Thyroid gland (tissue), 4 donors: Measurements from ENCODE around the gene RNF126. TPM values are rescaled to one million over a fixed set of nuclear protein-coding genes. Genes with fewer than 3 reads are reported as not detected.
A peak's percentile ranks its signal among the peaks of the same experiment; 100 is the strongest.
"Not testable (repeated sequence)": the region's sequence is repeated elsewhere in the genome, so short reads cannot be mapped to it uniquely, and the experiment has no call there.

Experiments
- DNase-seq, 2 donors: peaks; one replicate each; pipeline ENCODE4 v3.0.0-alpha.2; 2019
- H3K27ac ChIP-seq, 3 donors: fragments of 200-600 bp; sonication (generic); 1 replicate in 2 of 3; 2 replicates in 1 of 3; pipeline ENCODE4 v1.5.1; 2016 to 2019; ENCODE audit warnings: mild to moderate bottlenecking in 1 of 3, moderate library complexity in 1 of 3
- H3K27me3 ChIP-seq: fragments of 200-600 bp; sonication (generic); one replicate; pipeline ENCODE4 v1.5.1; 2019
- H3K36me3 ChIP-seq, 2 donors: fragments of 200-600 bp; sonication (generic); one replicate each; pipeline ENCODE4 v1.5.1; 2016 to 2019
- H3K4me1 ChIP-seq, 2 donors: fragments of 200-600 bp; sonication (generic); one replicate each; pipeline ENCODE4 v1.5.1; 2017 to 2019
- H3K4me3 ChIP-seq, 3 donors: fragments of 200-600 bp; sonication (generic); replicated peaks in 1 of 3; 1 replicate in 2 of 3; 2 replicates in 1 of 3; pipeline ENCODE4 v1.5.1; 2016; ENCODE audit warnings: mild to moderate bottlenecking in 1 of 3
- H3K9me3 ChIP-seq: fragments of 200-600 bp; sonication (generic); one replicate; pipeline ENCODE4 v1.5.1; 2017
- CTCF ChIP-seq, 6 experiments: fragments of 200-600 bp in 3 of 6; fragments of 450-650 bp in 3 of 6; sonication (generic) in 3 of 6; IDR thresholded peaks; one replicate each; pipeline ENCODE4 v1.5.1; 2016 to 2019; ENCODE audit warnings: antibody characterized with exemption in 6 of 6, mild to moderate bottlenecking in 2 of 6, inconsistent platforms in 1 of 6, moderate library complexity in 1 of 6
- POLR2A ChIP-seq, 2 donors: fragments of 450-650 bp; IDR thresholded peaks; one replicate each; pipeline ENCODE4 v1.6.1; 2017; ENCODE audit warnings: antibody characterized with exemption in 2 of 2, mild to moderate bottlenecking in 2 of 2, moderate library complexity in 1 of 2
- WGBS, 2 donors: methylation state at CpG; one replicate each; pipeline ENCODE4 v1.1.5; 2017; 5-methylcytosine and 5-hydroxymethylcytosine counted together
- intact Hi-C: fragments of 100-400 bp; cut with DNase I; formaldehyde crosslinking; loops from one replicate; pipeline ENCODE4 v1.15.1; 2023
- total RNA-seq, 4 donors: library from RNA; depleted of rRNA; stranded (reverse); fragments of >200 nt; gene quantifications; one replicate each; pipeline ENCODE4 v1.2.3, GENCODE V29; 2016

RNF126 gene
- total RNA-seq, 4 donors from 2014 or later, result 41.4 to 55.5 (median 53.5) TPM

GRCh38 chr19:633786-634639 lies 29.0 kb downstream of the RNF126 start:
- no peak for DNase-seq
- 18 to 19% methylated on average over 32 of the region's 32 CpGs for whole genome bisulfite sequencing, 2 donors
- Histone ChIP-seq H3K27ac (no peak overlapping the region), H3K36me3 (peaks cover 3 to 5% of the 10 kb centered on the region in 2 donors), H3K9me3 (no peaks in the 10 kb centered on the region), H3K4me3 (peak overlapping the region in 2 of 3 donors; percentile 28 to 90), H3K4me1 (peaks cover 18 to 25% of the 10 kb centered on the region in 2 donors), H3K27me3 (no peaks in the 10 kb centered on the region)
- TF ChIP-seq CTCF (IDR thresholded peaks at IDR 0.05) (peak in 2 of 6 experiments; percentile 1 to 7), POLR2A (IDR thresholded peaks at IDR 0.05) (no peak)
- intact Hi-C loops, result no loop called here

GRCh38 chr19:633068-633785 lies 29.8 kb downstream of the RNF126 start, which contains the start of gene POLRMT:
Gene POLRMT, minus strand, starts transcription at chr19:633537. Its CDS starts 25 bp downstream, at chr19:633512.
- peaks cover 3 to 12% of the 10 kb centered on the region in 2 donors for H3K36me3 ChIP-seq
- TF ChIP-seq CTCF (IDR thresholded peaks at IDR 0.05), result peak in 2 of 6 experiments; percentile 16 to 23
- TF ChIP-seq POLR2A (IDR thresholded peaks at IDR 0.05), result peak in 1 of 2 donors; percentile 29
- peak within 1 kb of the TSS in 1 of 3 donors; percentile 44 for H3K27ac ChIP-seq
- DNase-seq, result peak; percentile 98 to 99
- H3K27me3 ChIP-seq, result no peaks in the 10 kb centered on the region
- H3K9me3 ChIP-seq, result no peaks in the 10 kb centered on the region
- intact Hi-C loops, result no loop called here
- peak within 1 kb of the TSS; percentile 22 to 90 (median 78) for H3K4me3 ChIP-seq
- peaks cover 16 to 21% of the 10 kb centered on the region in 2 donors for H3K4me1 ChIP-seq
- 0 to 1% methylated on average over 25 to 38 of the region's 67 CpGs for WGBS, 2 donors

- no peak overlapping the region for H3K27ac ChIP-seq
- intact Hi-C loops, result no loop called here
- peaks cover 16 to 21% of the 10 kb centered on the region in 2 donors for H3K4me1 ChIP-seq
Measured at GRCh38 chr19:632579-633067, 30.4 kb downstream of the RNF126 start.

GRCh38 chr19:629961-630714 lies 32.9 kb downstream of the RNF126 start:
- Histone ChIP-seq H3K27me3 (no peaks in the 10 kb centered on the region), H3K9me3 (no peaks in the 10 kb centered on the region), H3K36me3 (peaks cover 10 to 12% of the 10 kb centered on the region in 2 donors), H3K4me1 (peaks cover 16 to 21% of the 10 kb centered on the region in 2 donors), H3K27ac (no peak overlapping the region), H3K4me3 (no peak overlapping the region)
- no peak for DNase-seq
- 93 to 98% methylated on average over 28 to 30 of the region's 30 CpGs for WGBS, 2 donors
- TF ChIP-seq CTCF (IDR thresholded peaks at IDR 0.05) (no peak), POLR2A (IDR thresholded peaks at IDR 0.05) (no peak)
- intact Hi-C loops, result no loop called here

More at GRCh38 chr19:632579-633067, 30.4 kb downstream of the RNF126 start:
- H3K27me3 ChIP-seq, result no peaks in the 10 kb centered on the region
- H3K36me3 ChIP-seq, result peaks cover 3 to 12% of the 10 kb centered on the region in 2 donors
- peak in 1 of 2 donors; percentile 20 for DNase-seq
- 2 to 9% methylated on average over 16 to 25 of the region's 35 CpGs for WGBS, 2 donors
- TF ChIP-seq CTCF (IDR thresholded peaks at IDR 0.05) (no peak), POLR2A (IDR thresholded peaks at IDR 0.05) (no peak)
- H3K9me3 ChIP-seq, result no peaks in the 10 kb centered on the region
- peak overlapping the region; percentile 22 to 90 (median 78) for H3K4me3 ChIP-seq

- H3K4me3 ChIP-seq, H3K9me3 ChIP-seq, H3K27me3 ChIP-seq, H3K27ac ChIP-seq, intact Hi-C loops, DNase-seq: not testable (repeated sequence)
- H3K36me3 ChIP-seq, result peaks cover 12 to 13% of the 10 kb centered on the region in 2 donors
- WGBS, 2 donors, result 74 to 75% methylated on average over 23 to 25 of the region's 25 CpGs
- H3K4me1 ChIP-seq, result peaks cover 15 to 19% of the 10 kb centered on the region in 2 donors
Measured at GRCh38 chr19:629515-629914, 33.5 kb downstream of the RNF126 start.
